B cell (primary cell): Measurements from ENCODE around the gene LSP1. TPM values are rescaled to one million over a fixed set of nuclear protein-coding genes. Genes with fewer than 3 reads are reported as not detected.
A peak's percentile ranks its signal among the peaks of the same experiment; 100 is the strongest.

ENCODE experiments used
- ATAC-seq: fragments of 200-7000 bp; cut with Tn5 transposase; one replicate; pipeline ENCODE4 v1.10.0; 2021; ENCODE audit warnings: low read depth, mild to moderate bottlenecking, moderate number of reproducible peaks, moderate library complexity
- CTCF ChIA-PET: fragments of 350-600 bp; sonication (Branson Sonifier 250); formaldehyde crosslinking; loops from one replicate; lab custom pipeline; 2021; ENCODE audit warnings: antibody characterized with exemption, inconsistent platforms; lab: Charles Lee
- POLR2A ChIA-PET: fragments of 350-600 bp; sonication (Branson Sonifier 250); formaldehyde crosslinking; loops from one replicate; lab custom pipeline; 2021; ENCODE audit warnings: antibody characterized with exemption; lab: Charles Lee
- DNase-seq: peaks from one replicate; pipeline ENCODE4 v3.0.0; 2013
- H2AFZ ChIP-seq: 2 replicates; pipeline ENCODE4 v1.6.1; 2012; ENCODE audit warnings: mild to moderate bottlenecking, low read depth, low read length; ENCODE audit not compliant: insufficient read depth, poor library complexity, severe bottlenecking
- H3K27ac ChIP-seq, 2 donors: 1 replicate in 1 of 2; 2 replicates in 1 of 2; pipeline ENCODE4 v1.5.1; 2012 to 2013; ENCODE audit warnings: low read length in 2 of 2, mild to moderate bottlenecking in 2 of 2, moderate library complexity in 1 of 2
- H3K27me3 ChIP-seq, 4 experiments: fragments of 200-600 bp in 1 of 4; sonication (generic) in 1 of 4; replicated peaks in 1 of 4; 1 replicate in 2 of 4; 2 replicates in 2 of 4; pipeline versions ENCODE4 v1.6.1 to v1.7.0; 2013 to 2016; ENCODE audit warnings: low read length in 3 of 4, mild to moderate bottlenecking in 2 of 4, mixed read lengths in 1 of 4, moderate library complexity in 1 of 4; ENCODE audit not compliant: insufficient read depth in 4 of 4, control insufficient read depth in 3 of 4; ENCODE audit errors: control extremely low read depth in 1 of 4
- H3K36me3 ChIP-seq, 2 experiments: replicated peaks in 1 of 2; 1 replicate in 1 of 2; 2 replicates in 1 of 2; pipeline versions ENCODE4 v1.6.1 to v1.7.1; 2013; ENCODE audit warnings: low read length in 1 of 2; ENCODE audit not compliant: insufficient read depth in 2 of 2, control insufficient read depth in 1 of 2; ENCODE audit errors: control extremely low read depth in 1 of 2, extremely low read depth in 1 of 2
- H3K4me1 ChIP-seq, 2 donors: fragments of 200-600 bp in 1 of 2; sonication (generic) in 1 of 2; 1 replicate in 1 of 2; 2 replicates in 1 of 2; pipeline versions ENCODE4 v1.5.1 to v1.6.1; 2013 to 2017; ENCODE audit warnings: low read length in 2 of 2; ENCODE audit not compliant: control insufficient read depth in 2 of 2, insufficient read depth in 2 of 2
- H3K4me2 ChIP-seq: replicated peaks from 2 replicates; pipeline ENCODE3; 2012; ENCODE audit warnings: mild to moderate bottlenecking, low read depth, low read length; ENCODE audit not compliant: poor library complexity, severe bottlenecking
- H3K4me3 ChIP-seq, 5 experiments: fragments of 200-600 bp in 1 of 5; sonication (generic) in 1 of 5; 1 replicate in 3 of 5; 2 replicates in 2 of 5; pipeline versions ENCODE4 v1.5.1 to v1.7.0; 2011 to 2016; ENCODE audit warnings: low read length in 4 of 5, mild to moderate bottlenecking in 4 of 5, low read depth in 2 of 5, control low read depth in 1 of 5, moderate library complexity in 1 of 5; ENCODE audit not compliant: insufficient read depth in 1 of 5; ENCODE audit errors: control extremely low read depth in 1 of 5, extremely low read depth in 1 of 5
- H3K79me2 ChIP-seq: fragments of 200-600 bp; sonication (generic); one replicate; pipeline ENCODE4 v1.6.0; 2016; ENCODE audit warnings: low read length; ENCODE audit not compliant: control insufficient read depth, insufficient read depth
- H3K9ac ChIP-seq: fragments of 200-600 bp; sonication (generic); 2 replicates; pipeline ENCODE4 v1.6.1; 2017; ENCODE audit warnings: mild to moderate bottlenecking, low read length, moderate library complexity
- H3K9me3 ChIP-seq, 3 donors: one replicate each; pipeline versions ENCODE4 v1.6.1 to v1.7.1; 2013; ENCODE audit warnings: low read length in 2 of 3; ENCODE audit not compliant: control insufficient read depth in 2 of 3, insufficient read depth in 1 of 3; ENCODE audit errors: control extremely low read depth in 1 of 3
- H4K20me1 ChIP-seq: 2 replicates; pipeline ENCODE4 v1.6.0; 2012; ENCODE audit warnings: mild to moderate bottlenecking, low read length; ENCODE audit not compliant: insufficient read depth, control insufficient read depth, poor library complexity, severe bottlenecking
- H3K27ac Mint-ChIP-seq: one replicate; pipeline ENCODE4 v1.8.0; 2021; ENCODE audit warnings: mixed read lengths
- H3K27me3 Mint-ChIP-seq: one replicate; pipeline ENCODE4 v1.8.0; 2021; ENCODE audit warnings: mixed read lengths
- H3K4me1 Mint-ChIP-seq: one replicate; pipeline ENCODE4 v1.8.0; 2021; ENCODE audit warnings: mixed read lengths
- H3K4me3 Mint-ChIP-seq: one replicate; pipeline ENCODE4 v1.8.0; 2021; ENCODE audit warnings: mixed read lengths
- H3K9me3 Mint-ChIP-seq: one replicate; pipeline ENCODE4 v1.8.0; 2022; ENCODE audit warnings: mixed read lengths; ENCODE audit not compliant: insufficient read depth
- EZH2 ChIP-seq: IDR thresholded peaks from 2 replicates; pipeline ENCODE4 v1.6.1; 2012; ENCODE audit warnings: borderline replicate concordance, low read depth, mild to moderate bottlenecking, moderate library complexity, low read length; ENCODE audit not compliant: insufficient read depth, poor library complexity, severe bottlenecking
- WGBS: methylation state at CpG from one replicate; pipeline ENCODE4 v1.1.5; 2013; ENCODE audit warnings: missing lambda C conversion rate; ENCODE audit not compliant: insufficient coverage; 5-methylcytosine and 5-hydroxymethylcytosine counted together
- intact Hi-C: fragments of 100-400 bp; cut with micrococcal nuclease; formaldehyde crosslinking; loops from one replicate; pipeline ENCODE4 v1.10.0; 2022
- polyA plus RNA-seq: library from polyadenylated mRNA; depleted of rRNA; stranded (reverse); fragments of >200 nt; gene quantifications from 2 replicates; pipeline ENCODE4 v1.2.3, GENCODE V29; 2012
- total RNA-seq, 2 donors: library from RNA; stranded (reverse); fragments of 120-200 nt in 1 of 2; gene quantifications; 1 replicate in 1 of 2; 2 replicates in 1 of 2; pipeline versions ENCODE4 v1.2.3 to v1.2.4, GENCODE V29; 2013 to 2022
- TF ChIP-seq, protein P1 (sequence below): fragments of 200-600 bp; IDR thresholded peaks from one replicate; pipeline ENCODE4 v1.8.0; 2022; ENCODE audit warnings: antibody characterized with exemption, mild to moderate bottlenecking

The LSP1 gene
- total and polyA plus RNA-seq, 2 donors (not counting 1 experiment from before 2014, with no cell fraction given) = 249 to 446 TPM

GRCh38 chr11:1876361-1877063 lies 23.6 kb downstream of the LSP1 start:
- peaks cover 65% of the 10 kb centered on the region for H3K4me1 Mint-ChIP-seq
- H3K9me3 ChIP-seq = no peaks in the 10 kb centered on the region
- peak overlapping the region; percentile 12 for H3K4me2 ChIP-seq
- peaks cover 100% of the 10 kb centered on the region for H4K20me1 ChIP-seq
- WGBS = 61% methylated on average over 20 of the region's 26 CpGs
- intact Hi-C loops = no loop called here
- no peak overlapping the region for H3K4me3 Mint-ChIP-seq
- H3K27me3 ChIP-seq = no peaks in the 10 kb centered on the region
- H3K27me3 Mint-ChIP-seq = no peaks in the 10 kb centered on the region
- no peak overlapping the region for H3K4me3 ChIP-seq
- no peak overlapping the region for H3K9ac ChIP-seq
- POLR2A ChIA-PET = interaction anchor here (0.6 kb wide), 1 partner anchor 26 kb away, joined by 3 read pairs; no protein-coding TSS in a partner anchor
- H3K9me3 Mint-ChIP-seq = no peaks in the 10 kb centered on the region
- peaks cover 86% of the 10 kb centered on the region for H3K79me2 ChIP-seq
- no peak for TF ChIP-seq EZH2
- TF ChIP-seq, protein P1, sequence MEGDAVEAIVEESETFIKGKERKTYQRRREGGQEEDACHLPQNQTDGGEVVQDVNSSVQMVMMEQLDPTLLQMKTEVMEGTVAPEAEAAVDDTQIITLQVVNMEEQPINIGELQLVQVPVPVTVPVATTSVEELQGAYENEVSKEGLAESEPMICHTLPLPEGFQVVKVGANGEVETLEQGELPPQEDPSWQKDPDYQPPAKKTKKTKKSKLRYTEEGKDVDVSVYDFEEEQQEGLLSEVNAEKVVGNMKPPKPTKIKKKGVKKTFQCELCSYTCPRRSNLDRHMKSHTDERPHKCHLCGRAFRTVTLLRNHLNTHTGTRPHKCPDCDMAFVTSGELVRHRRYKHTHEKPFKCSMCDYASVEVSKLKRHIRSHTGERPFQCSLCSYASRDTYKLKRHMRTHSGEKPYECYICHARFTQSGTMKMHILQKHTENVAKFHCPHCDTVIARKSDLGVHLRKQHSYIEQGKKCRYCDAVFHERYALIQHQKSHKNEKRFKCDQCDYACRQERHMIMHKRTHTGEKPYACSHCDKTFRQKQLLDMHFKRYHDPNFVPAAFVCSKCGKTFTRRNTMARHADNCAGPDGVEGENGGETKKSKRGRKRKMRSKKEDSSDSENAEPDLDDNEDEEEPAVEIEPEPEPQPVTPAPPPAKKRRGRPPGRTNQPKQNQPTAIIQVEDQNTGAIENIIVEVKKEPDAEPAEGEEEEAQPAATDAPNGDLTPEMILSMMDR = peak; percentile 29
- ATAC-seq (no peak), DNase-seq (no peak)
- H3K4me1 ChIP-seq = peaks cover 35 to 83% of the 10 kb centered on the region in 2 donors
- peak overlapping the region; percentile 46 for H3K27ac Mint-ChIP-seq
- CTCF ChIA-PET = interaction anchor here (1.1 to 2.2 kb wide), 7 partner anchors 12 to 275 kb away, joined by 3 to 10 read pairs (median 5); no protein-coding TSS in a partner anchor
- H2AFZ ChIP-seq = no peak overlapping the region
- peak overlapping the region in 1 of 2 donors; percentile 3 for H3K27ac ChIP-seq
- H3K36me3 ChIP-seq = peaks cover 0 to 30% of the 10 kb centered on the region in 2 experiments
